HG03378 (cell line): Measurements from ENCODE around the gene FNDC10.
"Not testable (repeated sequence)": the region's sequence is repeated elsewhere in the genome, so short reads cannot be mapped to it uniquely, and the experiment has no call there.

Source experiments
- ATAC-seq: cut with Tn5 transposase; IDR thresholded peaks from one replicate; pipeline ENCODE4 v1.9.1; 2021; ENCODE audit warnings: mild to moderate bottlenecking, moderate library complexity; ENCODE audit not compliant: unreplicated experiment

The FNDC10 gene

GRCh38 chr1:1599030-1599934 lies 653 bp downstream of the FNDC10 start:
- ATAC-seq: no peak

- no peak for ATAC-seq
These were observed 1.3 kb downstream of the FNDC10 start for GRCh38 chr1:1598720-1599029.

- no peak for ATAC-seq
These were observed 1.8 kb downstream of the FNDC10 start for GRCh38 chr1:1598051-1598719.

- ATAC-seq: no peak
These were observed 2.5 kb downstream of the FNDC10 start for GRCh38 chr1:1597275-1597930.

- no peak for ATAC-seq
These were observed 3.3 kb downstream of the FNDC10 start for GRCh38 chr1:1596493-1597274.

GRCh38 chr1:1595341-1595740 lies 4.6 kb downstream of the FNDC10 start:
- not testable (repeated sequence) for ATAC-seq

GRCh38 chr1:1594602-1595260 lies 5.2 kb downstream of the FNDC10 start:
- ATAC-seq: no peak

- ATAC-seq: no peak
These were observed 5.9 kb downstream of the FNDC10 start for GRCh38 chr1:1593834-1594601.

GRCh38 chr1:1591452-1591851 lies 8.5 kb downstream of the FNDC10 start:
- no peak for ATAC-seq

- ATAC-seq: no peak
These were observed 16.5 kb downstream of the FNDC10 start for GRCh38 chr1:1583347-1584010.

- no peak for ATAC-seq
These were observed 17.2 kb downstream of the FNDC10 start for GRCh38 chr1:1582585-1583346.

- ATAC-seq: no peak
These were observed 21.5 kb downstream of the FNDC10 start for GRCh38 chr1:1578371-1578940.

- ATAC-seq: no peak
These were observed 22.4 kb downstream of the FNDC10 start for GRCh38 chr1:1577367-1578011.

- ATAC-seq: peak; percentile 61
These were observed 25.0 kb downstream of the FNDC10 start, which contains the start of gene SSU72 for GRCh38 chr1:1574721-1575537. TSS of gene SSU72 (minus strand) at chr1:1574863. CDS start at chr1:1574557, 306 bp downstream.

GRCh38 chr1:1573843-1574720 lies 25.9 kb downstream of the FNDC10 start:
- ATAC-seq: peak; percentile 35

GRCh38 chr1:1569341-1569740 lies 30.6 kb downstream of the FNDC10 start:
- ATAC-seq: no peak
